Tibial nerve (tissue), 4 donors: ENCODE results near the gene CLEC20A. TPM values are rescaled to one million over a fixed set of nuclear protein-coding genes. Genes with fewer than 3 reads are reported as not detected.

Experiments
- DNase-seq, 2 donors: peaks; one replicate each; pipeline ENCODE4 v3.0.0-alpha.2; 2019; ENCODE audit warnings: low spot score in 2 of 2
- H3K27ac ChIP-seq, 4 donors: fragments of 200-600 bp; sonication (generic) in 3 of 4; one replicate each; pipeline ENCODE4 v1.5.1; 2017 to 2019; ENCODE audit warnings: mild to moderate bottlenecking in 1 of 4
- H3K27me3 ChIP-seq, 2 donors: fragments of 200-600 bp; sonication (generic) in 1 of 2; one replicate each; pipeline versions ENCODE4 v1.5.1 to v1.6.0; 2017 to 2019
- H3K36me3 ChIP-seq, 3 donors: fragments of 200-600 bp; sonication (generic); one replicate each; pipeline ENCODE4 v1.5.1; 2018 to 2019
- H3K4me1 ChIP-seq, 4 donors: fragments of 200-600 bp; sonication (generic) in 3 of 4; one replicate each; pipeline ENCODE4 v1.5.1; 2017 to 2019
- H3K4me3 ChIP-seq, 4 donors: fragments of 200-600 bp; sonication (generic) in 3 of 4; one replicate each; pipeline ENCODE4 v1.5.1; 2017 to 2019; ENCODE audit warnings: mild to moderate bottlenecking in 1 of 4, moderate library complexity in 1 of 4
- H3K9me3 ChIP-seq, 4 donors: fragments of 200-600 bp; sonication (generic) in 3 of 4; one replicate each; pipeline ENCODE4 v1.5.1; 2017 to 2019
- CTCF ChIP-seq, 5 experiments: fragments of 200-600 bp in 3 of 5; fragments of 450-650 bp in 2 of 5; sonication (generic) in 3 of 5; IDR thresholded peaks; one replicate each; pipeline ENCODE4 v1.5.1; 2016 to 2019; ENCODE audit warnings: antibody characterized with exemption in 5 of 5, mild to moderate bottlenecking in 3 of 5, moderate library complexity in 2 of 5
- EP300 ChIP-seq, 2 donors: sonication (generic); formaldehyde crosslinking; IDR thresholded peaks; one replicate each; pipeline ENCODE4 v1.6.1; 2017; ENCODE audit warnings: antibody characterized with exemption in 2 of 2, mild to moderate bottlenecking in 1 of 2
- POLR2A ChIP-seq, 2 donors: fragments of 450-650 bp; IDR thresholded peaks; one replicate each; pipeline ENCODE4 v1.6.1; 2017; ENCODE audit warnings: antibody characterized with exemption in 2 of 2, mild to moderate bottlenecking in 2 of 2, moderate library complexity in 2 of 2
- WGBS, 2 donors: methylation state at CpG; one replicate each; pipeline ENCODE4 v1.1.5; 2018; 5-methylcytosine and 5-hydroxymethylcytosine counted together
- total RNA-seq, 4 donors: library from RNA; depleted of rRNA; stranded (reverse); fragments of >200 nt; gene quantifications; one replicate each; pipeline ENCODE4 v1.1.0, GENCODE V29; 2016

The CLEC20A gene
- 1 to 10 TPM in 2 of 4 donors, not detected in 2; 1.5 to 4.6 TPM for total RNA-seq

DNA sequence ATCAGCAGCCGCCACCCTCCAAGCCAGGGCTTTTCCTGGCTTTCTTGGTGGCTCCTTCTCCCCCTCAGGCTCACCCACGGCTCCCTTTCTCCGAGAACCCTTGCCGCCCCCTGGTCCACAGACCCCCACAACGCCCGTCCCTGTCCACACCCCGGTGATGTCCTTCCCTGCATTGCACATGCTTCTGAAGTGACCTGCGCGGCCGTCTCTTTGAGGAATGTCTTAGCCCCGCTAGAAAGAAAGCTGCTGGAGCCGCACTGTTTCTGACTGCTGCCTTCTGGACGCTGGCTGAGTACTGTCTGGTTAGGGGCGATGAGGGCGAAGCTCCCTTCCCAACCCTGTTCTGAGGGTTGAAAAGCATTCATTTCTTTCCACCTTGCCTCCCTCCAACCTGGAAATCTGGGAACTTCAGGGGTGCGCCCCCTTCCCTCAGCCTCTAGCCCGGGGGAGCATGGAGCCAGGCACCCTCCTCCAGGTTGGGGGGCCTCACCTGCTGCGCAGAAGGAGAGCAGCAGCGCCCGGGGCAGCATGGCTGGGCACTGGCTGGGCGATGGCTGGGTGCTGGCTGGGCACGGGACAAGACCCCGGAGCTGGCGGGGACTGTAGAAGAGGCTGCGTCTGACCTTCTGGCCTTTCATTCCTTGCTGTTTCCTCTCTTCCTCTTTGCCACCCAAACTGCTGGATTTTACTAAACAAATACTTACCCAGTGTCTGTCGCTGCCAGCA, at the start of gene CLEC20A:
CLEC20A (minus strand) TSS at position 555 of the 726 bp plus-strand sequence; CDS start at position 530, 25 bp downstream.
- Histone ChIP-seq H3K27me3 (no peaks in the 10 kb centered on the region), H3K27ac (no peak within 1 kb of the TSS), H3K4me1 (no peaks in the 10 kb centered on the region), H3K4me3 (no peak within 1 kb of the TSS), H3K9me3 (no peaks in the 10 kb centered on the region), H3K36me3 (no peaks in the 10 kb centered on the region)
- 90 to 92% methylated on average over 26 of the region's 26 CpGs for WGBS, 2 donors
- TF ChIP-seq POLR2A (IDR thresholded peaks at IDR 0.05), result no peak
- TF ChIP-seq CTCF (IDR thresholded peaks at IDR 0.05), result no peak
- no peak for TF ChIP-seq EP300 (IDR thresholded peaks at IDR 0.05)
- no peak for DNase-seq

GRCh38 chr1:178544531-178544930, 47.8 kb upstream of the CLEC20A start:
- Histone ChIP-seq H3K36me3 (peaks cover 0 to 28% (median 0%) of the 10 kb centered on the region in 3 donors), H3K4me1 (peaks cover 0 to 26% (median 9%) of the 10 kb centered on the region in 4 donors), H3K4me3 (no peak overlapping the region), H3K9me3 (no peaks in the 10 kb centered on the region), H3K27ac (no peak overlapping the region), H3K27me3 (no peaks in the 10 kb centered on the region)
- TF ChIP-seq POLR2A (IDR thresholded peaks at IDR 0.05) (no peak), EP300 (IDR thresholded peaks at IDR 0.05) (no peak), CTCF (IDR thresholded peaks at IDR 0.05) (no peak)
- 76 to 79% methylated on average over 9 of the region's 9 CpGs for WGBS, 2 donors
- no peak for DNase-seq

- peaks cover 0 to 18% (median 0%) of the 10 kb centered on the region in 3 donors for H3K36me3 ChIP-seq
- no peaks in the 10 kb centered on the region for H3K9me3 ChIP-seq
- no peak for DNase-seq
- H3K27ac ChIP-seq, result peak overlapping the region; percentile 78 to 90 (median 87)
- no peaks in the 10 kb centered on the region for H3K27me3 ChIP-seq
- WGBS, 2 donors, result 4 to 9% methylated on average over 10 of the region's 10 CpGs
- H3K4me1 ChIP-seq, result peaks cover 0 to 26% (median 9%) of the 10 kb centered on the region in 4 donors
- peak overlapping the region; percentile 63 to 94 (median 78) for H3K4me3 ChIP-seq
- TF ChIP-seq POLR2A (IDR thresholded peaks at IDR 0.05), result no peak
- no peak for TF ChIP-seq EP300 (IDR thresholded peaks at IDR 0.05)
- TF ChIP-seq CTCF (IDR thresholded peaks at IDR 0.05), result no peak
These were observed 46.5 kb upstream of the CLEC20A start for GRCh38 chr1:178543290-178543607.

- Histone ChIP-seq H3K27ac (peak overlapping the region; percentile 78 to 90 (median 87)), H3K4me3 (peak overlapping the region; percentile 63 to 94 (median 78)), H3K27me3 (no peaks in the 10 kb centered on the region), H3K4me1 (peaks cover 0 to 26% (median 9%) of the 10 kb centered on the region in 4 donors), H3K9me3 (no peaks in the 10 kb centered on the region), H3K36me3 (peaks cover 0 to 12% (median 0%) of the 10 kb centered on the region in 3 donors)
- TF ChIP-seq CTCF (IDR thresholded peaks at IDR 0.05) (peak; percentile 94 to 99 (median 99)), POLR2A (IDR thresholded peaks at IDR 0.05) (no peak), EP300 (IDR thresholded peaks at IDR 0.05) (peak in 1 of 2 donors; percentile 28)
- 1 to 2% methylated on average over 23 to 39 of the region's 66 CpGs for WGBS, 2 donors
- DNase-seq, result peak; percentile 79 to 95
These were observed 46.0 kb upstream of the CLEC20A start for GRCh38 chr1:178542554-178543289.
